Fibroblast of skin of left biceps (primary cell): ENCODE measurements around the gene FAM47E.

Experiments
- DNase-seq, 2 experiments: peaks; one replicate each; pipeline ENCODE4 v3.0.0-alpha.2; 2013; ENCODE audit warnings: low read depth in 2 of 2

The FAM47E gene, protein sequence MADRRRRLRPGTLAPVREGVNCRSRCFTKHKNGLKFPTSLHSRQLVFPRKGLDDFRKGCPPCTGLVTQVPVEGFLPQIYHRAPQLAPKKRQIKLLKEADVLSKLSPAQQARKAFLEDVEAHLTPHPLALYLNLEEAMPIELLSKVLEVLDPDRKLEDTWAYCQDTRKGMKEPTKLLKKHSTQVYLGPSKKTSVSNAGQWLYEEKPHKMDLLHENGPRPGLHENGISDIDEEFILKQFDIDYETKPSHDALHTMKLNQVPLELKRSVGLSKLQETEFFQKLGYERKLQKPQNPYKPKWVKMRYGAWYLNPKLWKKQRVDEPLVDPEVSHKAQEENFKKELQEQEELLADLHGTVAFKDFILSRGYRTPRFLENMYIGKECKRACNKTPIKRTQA

DNA sequence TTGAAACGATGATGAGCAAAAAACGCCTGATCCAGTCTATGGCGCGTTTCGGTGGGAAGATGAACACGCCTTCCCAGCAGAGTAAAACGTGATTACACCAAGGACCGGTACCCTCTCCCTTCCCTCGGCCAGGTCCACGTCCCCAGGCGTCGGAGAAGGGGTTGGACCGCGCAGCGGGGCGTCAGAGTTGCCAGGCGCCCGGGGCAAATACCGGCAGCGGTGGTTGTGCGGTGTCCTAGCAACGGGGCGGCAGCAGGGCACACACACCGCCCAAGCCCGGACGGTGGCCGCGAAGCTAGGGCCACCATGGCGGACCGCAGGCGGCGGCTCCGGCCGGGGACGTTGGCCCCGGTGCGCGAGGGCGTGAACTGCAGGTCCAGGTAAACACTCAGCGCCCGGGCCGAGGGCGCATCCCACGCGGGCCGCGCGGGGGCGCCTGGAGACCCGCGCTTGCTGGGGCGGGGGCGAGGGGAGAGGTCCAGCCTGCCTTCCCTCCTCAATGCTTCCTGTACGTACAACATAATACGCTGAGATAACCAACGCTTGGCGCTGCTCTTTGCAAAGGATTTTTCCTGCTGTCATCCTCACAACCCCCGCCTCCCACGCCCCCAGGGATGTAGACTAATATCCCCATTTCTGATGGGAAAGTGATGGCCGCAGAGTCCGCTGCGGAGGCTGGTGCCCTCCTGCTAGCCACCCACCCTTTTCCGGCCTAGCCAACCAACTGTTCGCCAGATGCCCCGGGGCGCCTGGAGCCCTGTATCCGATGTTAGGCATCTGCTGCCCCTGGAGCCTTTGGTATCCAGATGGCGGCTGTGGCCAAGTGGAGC is at the start of gene FAM47E:
Gene FAM47E (plus strand): TSS at position 281 of the 830 bp plus-strand sequence. CDS start 26 bp downstream, at position 307.
- DNase-seq = no peak

DNA sequence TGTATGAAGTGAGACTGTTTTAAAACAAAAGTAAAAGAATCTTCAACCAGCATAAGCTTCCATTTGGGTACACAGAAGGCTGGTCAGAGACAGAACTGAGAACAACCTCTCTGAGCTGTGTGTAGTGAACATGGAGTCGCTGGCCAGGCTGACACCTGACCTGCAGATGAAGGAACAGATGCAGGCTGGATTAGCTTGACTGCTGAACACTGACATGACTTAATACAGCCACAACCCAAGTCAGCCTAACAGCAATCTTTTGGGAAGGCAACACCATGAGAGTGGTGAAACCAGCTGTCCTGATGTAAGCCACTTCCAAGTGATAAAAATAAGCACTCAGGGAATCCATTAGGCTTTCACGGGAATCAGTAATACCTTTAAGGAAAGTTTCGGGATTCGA is 48.0 kb upstream of the FAM47E start:
- DNase-seq = no peak

- DNase-seq = no peak
Measured at GRCh38 chr4:76204936-76205335, 46.6 kb upstream of the FAM47E start.

- DNase-seq = no peak
Measured at GRCh38 chr4:76205476-76205875, 46.0 kb upstream of the FAM47E start.

DNA sequence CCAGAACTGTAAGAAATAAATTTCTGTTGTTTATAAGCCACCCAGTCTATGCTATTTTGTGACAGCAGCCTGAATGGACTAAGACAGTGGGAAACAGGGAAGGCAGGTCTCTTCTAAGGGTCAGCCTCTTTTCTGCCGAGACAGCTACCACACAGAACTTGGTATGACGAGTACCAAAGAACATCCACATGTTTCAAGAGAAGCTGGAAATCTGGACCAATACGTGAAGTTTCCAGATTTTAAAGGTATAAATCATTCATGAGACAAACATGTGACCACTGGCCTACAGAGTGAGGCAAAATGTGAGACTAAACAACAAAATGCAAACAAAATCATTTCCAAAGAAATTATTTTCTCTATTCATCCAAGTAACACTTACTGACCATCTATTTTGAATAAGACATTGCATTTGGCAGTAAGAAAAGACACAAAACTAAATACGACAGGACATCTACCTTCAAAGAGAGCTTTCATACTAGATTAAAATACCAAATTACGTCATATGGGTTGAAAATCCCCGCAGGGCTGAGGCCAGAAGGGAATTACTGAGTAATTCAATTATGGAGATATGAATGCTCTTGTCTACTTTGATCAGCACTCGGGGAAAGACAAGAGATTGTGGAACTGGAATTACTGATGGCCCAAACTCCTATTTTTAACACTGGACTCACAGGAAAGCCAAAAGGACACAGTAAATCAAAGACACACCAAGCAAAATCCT is 45.1 kb upstream of the FAM47E start:
- DNase-seq = no peak

DNA sequence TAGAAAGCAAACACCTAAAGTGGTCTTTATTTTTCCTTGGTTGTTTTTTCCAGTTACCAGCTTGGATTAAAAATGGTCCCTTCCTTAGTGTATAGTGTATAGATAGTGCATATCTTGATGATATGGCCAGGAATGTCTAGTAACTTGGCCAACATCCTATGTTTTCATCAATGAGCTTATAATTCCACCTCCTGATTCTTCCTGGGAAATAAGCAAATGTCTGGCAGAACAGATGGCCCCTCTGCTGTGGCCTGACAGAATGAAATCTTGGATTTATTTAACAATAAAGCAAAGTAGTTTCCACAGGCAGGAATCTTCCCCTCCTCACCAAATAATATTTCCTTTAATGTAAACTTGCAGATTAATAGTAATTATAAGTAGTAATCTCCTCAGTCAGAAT is 44.0 kb upstream of the FAM47E start:
- no peak for DNase-seq

- peak in 1 of 2 experiments; percentile 42 for DNase-seq
Measured at GRCh38 chr4:76208005-76208765, 43.3 kb upstream of the FAM47E start.

- no peak for DNase-seq
Measured at GRCh38 chr4:76209881-76210280, 41.6 kb upstream of the FAM47E start.

DNA sequence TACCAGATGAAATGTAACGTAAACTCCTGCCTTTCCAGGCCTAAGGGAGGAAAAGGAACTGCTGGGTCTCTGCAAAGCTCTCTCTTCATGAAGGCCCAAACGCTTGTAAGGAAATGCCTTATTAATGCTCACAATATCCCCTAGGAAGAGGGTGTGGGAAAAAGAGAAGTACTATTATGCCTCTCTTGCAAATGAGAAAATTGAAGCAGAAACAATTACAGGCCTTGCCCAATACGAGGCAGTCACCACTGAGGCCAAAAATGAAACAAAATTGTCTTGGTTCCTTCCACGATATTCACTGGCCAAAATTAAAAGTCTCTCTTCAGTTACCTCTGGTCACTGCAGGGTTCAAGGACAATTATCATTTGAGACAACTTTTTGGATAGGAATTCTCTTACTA is 41.1 kb upstream of the FAM47E start:
- no peak for DNase-seq

GRCh38 chr4:76211769-76212708 is 39.5 kb upstream of the FAM47E start:
- no peak for DNase-seq

DNA sequence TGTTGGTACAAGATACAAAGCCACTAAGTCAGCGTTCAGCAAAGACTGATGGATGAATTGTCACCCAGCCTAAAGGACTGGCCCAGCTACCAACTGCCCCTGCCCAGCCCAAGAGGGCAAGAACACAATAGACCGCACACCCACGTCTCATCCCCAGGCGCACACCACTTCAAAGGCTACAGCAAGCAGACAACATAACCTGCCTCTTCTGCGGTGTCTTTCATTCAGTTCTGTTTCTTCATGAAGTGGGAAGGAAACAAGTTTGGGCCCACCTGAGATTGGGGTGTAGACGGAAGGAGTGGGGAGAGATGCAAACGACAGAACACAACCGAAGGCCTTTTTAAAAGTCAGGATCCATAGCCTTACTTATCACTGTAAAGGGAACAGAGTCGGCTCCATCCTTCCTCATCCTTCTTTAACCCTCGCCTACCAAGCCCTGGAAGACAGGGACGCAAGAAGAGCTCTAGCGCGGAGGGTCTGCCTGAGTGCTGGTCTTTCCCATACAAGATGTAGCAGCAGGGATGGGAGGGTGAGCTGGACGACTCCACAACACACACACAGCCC is 38.6 kb upstream of the FAM47E start:
- DNase-seq = no peak

GRCh38 chr4:76213415-76214176 is 37.9 kb upstream of the FAM47E start, which contains the start of gene SCARB2:
TSS of gene SCARB2 (minus strand) at chr4:76213824. CDS start at chr4:76213543, 281 bp downstream.
- peak; percentile 55 to 59 for DNase-seq

- DNase-seq = no peak
Measured at GRCh38 chr4:76214177-76214675, 37.3 kb upstream of the FAM47E start.

- no peak for DNase-seq
Measured at GRCh38 chr4:76215077-76215476, 36.4 kb upstream of the FAM47E start.

GRCh38 chr4:76216524-76216923 is 35.0 kb upstream of the FAM47E start:
- DNase-seq = no peak

GRCh38 chr4:76216975-76217814 is 34.3 kb upstream of the FAM47E start:
- DNase-seq = no peak

- no peak for DNase-seq
Measured at GRCh38 chr4:76219299-76220055, 32.0 kb upstream of the FAM47E start.
